GM12872 (cell line): ENCODE measurements around the gene ICAM1.

Source experiments
- CTCF ChIP-seq: IDR thresholded peaks from 3 replicates; pipeline ENCODE4 v1.5.1; 2011; ENCODE audit warnings: low read depth, mild to moderate bottlenecking, low read length, moderate library complexity; ENCODE audit not compliant: insufficient read depth

ICAM1 gene

GRCh38 chr19:10321417-10321797, 50.5 kb downstream of the ICAM1 start:
- TF ChIP-seq CTCF, result no peak

- TF ChIP-seq CTCF, result no peak
Measured at GRCh38 chr19:10321874-10322835, 51.2 kb downstream of the ICAM1 start.

- TF ChIP-seq CTCF, result no peak
Measured at GRCh38 chr19:10325732-10326131, 54.8 kb downstream of the ICAM1 start.

GRCh38 chr19:10327793-10328192, 56.9 kb downstream of the ICAM1 start:
- TF ChIP-seq CTCF, result no peak

GRCh38 chr19:10328558-10329429, 57.9 kb downstream of the ICAM1 start:
- TF ChIP-seq CTCF, result no peak

GRCh38 chr19:10329555-10329954, 58.6 kb downstream of the ICAM1 start:
- TF ChIP-seq CTCF, result no peak
